ENCODE measurements around the gene EOMES. TPM values are rescaled to one million over a fixed set of nuclear protein-coding genes. Genes with fewer than 3 reads are reported as not detected.

EOMES gene
- total and polyA plus RNA-seq, 2 donors (not counting 3 experiments of a cell fraction or from before 2014, with no cell fraction given): not detected

GRCh38 chr3:27724459-27725197 is 2.5 kb upstream of the EOMES start:
- no TSS peak for BruUV-seq (replicated peaks)
- Histone ChIP-seq H3K36me3 (ENCODE audit: control insufficient read depth in 2 of 2, extremely low read depth in 1 of 2, insufficient read depth in 2 of 2, low read length in 2 of 2) (no peaks in the 10 kb centered on the region), H3K79me2 (ENCODE audit: control insufficient read depth, insufficient read depth, low read length) (no peaks in the 10 kb centered on the region), H3K9me1 (replicated peaks; ENCODE audit: control insufficient read depth, extremely low read depth, insufficient read depth, low read length) (no peaks in the 10 kb centered on the region), H4K20me1 (replicated peaks; ENCODE audit: control insufficient read depth, extremely low read depth, insufficient read depth, low read length) (peaks cover 3% of the 10 kb centered on the region), H3K4me3 (replicated peaks in 1 of 3; ENCODE audit: insufficient read depth in 1 of 3, low read depth in 1 of 3, low read length in 3 of 3) (no peak overlapping the region), H2AFZ (ENCODE audit: low read depth, low read length) (no peak overlapping the region), H3K27ac (ENCODE audit: insufficient read depth, low read depth, low read length) (no peak overlapping the region), H3K9me3 (replicated peaks; ENCODE audit: control insufficient read depth, insufficient read depth, low read length) (no peaks in the 10 kb centered on the region), H3K9ac (replicated peaks; ENCODE audit: extremely low read depth, insufficient read depth, low read length) (no peak overlapping the region), H3K4me2 (ENCODE audit: insufficient read depth, low read length) (no peak overlapping the region), H3K4me1 (ENCODE audit: control insufficient read depth, extremely low read depth, insufficient read depth, low read length) (peaks cover 9% of the 10 kb centered on the region), H3K27me3 (ENCODE audit: control insufficient read depth in 2 of 2, insufficient read depth in 2 of 2, low read length in 2 of 2) (peaks cover 83 to 99% of the 10 kb centered on the region in 2 experiments)
- intact Hi-C loops (cut with micrococcal nuclease): loop anchor here (5.0 kb wide), 1 partner anchor 518 kb away; the partner anchor contains the start of gene CMC1
- DNase-seq (ENCODE audit: low read depth, low spot score) (no peak), FAIRE-seq (no peak)
- TF ChIP-seq EZH2 (IDR thresholded peaks at IDR 0.05; ENCODE audit: borderline replicate concordance, low read depth, low read length, severe bottlenecking) (peak; percentile 37), POLR2A (IDR thresholded peaks at IDR 0.05; ENCODE audit: low read depth, low read length) (no peak)
- POLR2A ChIA-PET: no interaction called here
- CTCF ChIA-PET: interaction anchor here (0.9 to 6.1 kb wide), 3 partner anchors 12 to 604 kb away, joined by 3 to 63 read pairs (median 4); no protein-coding TSS in a partner anchor
- dilution Hi-C loops (cut with MboI; ENCODE audit: extremely low pct_ligation_motif_present, low sequenced_read_pairs): no loop called here

GRCh38 chr3:27723815-27724458 is 1.8 kb upstream of the EOMES start:
- DNase-seq (ENCODE audit: low read depth, low spot score) (no peak), FAIRE-seq (peak; percentile 72)
- H3K79me2 ChIP-seq (ENCODE audit: control insufficient read depth, insufficient read depth, low read length): no peaks in the 10 kb centered on the region
- no TSS peak for BruUV-seq (replicated peaks)
- no peak overlapping the region for H2AFZ ChIP-seq (ENCODE audit: low read depth, low read length)
- peaks cover 3% of the 10 kb centered on the region for H4K20me1 ChIP-seq (replicated peaks; ENCODE audit: control insufficient read depth, extremely low read depth, insufficient read depth, low read length)
- dilution Hi-C loops (cut with MboI; ENCODE audit: extremely low pct_ligation_motif_present, low sequenced_read_pairs) (no loop called here), intact Hi-C loops (cut with micrococcal nuclease) (loop anchor here (1.0 to 5.0 kb wide), 2 partner anchors 132 to 518 kb away; partner anchors contain the start of gene CMC1)
- H3K36me3 ChIP-seq (ENCODE audit: control insufficient read depth in 2 of 2, extremely low read depth in 1 of 2, insufficient read depth in 2 of 2, low read length in 2 of 2): no peaks in the 10 kb centered on the region
- H3K27ac ChIP-seq (ENCODE audit: insufficient read depth, low read depth, low read length): no peak overlapping the region
- H3K4me1 ChIP-seq (ENCODE audit: control insufficient read depth, extremely low read depth, insufficient read depth, low read length): peaks cover 9% of the 10 kb centered on the region
- no peak overlapping the region for H3K9ac ChIP-seq (replicated peaks; ENCODE audit: extremely low read depth, insufficient read depth, low read length)
- CTCF ChIA-PET: interaction anchor here (0.9 to 6.1 kb wide), 3 partner anchors 12 to 604 kb away, joined by 3 to 63 read pairs (median 4); no protein-coding TSS in a partner anchor
- TF ChIP-seq CTCF (IDR thresholded peaks at IDR 0.05; ENCODE audit: extremely low read depth in 1 of 2, insufficient read depth in 1 of 2, low read depth in 1 of 2, low read length in 2 of 2) (no peak), POLR2AphosphoS5 (IDR thresholded peaks at IDR 0.05; ENCODE audit: insufficient read depth, low read depth, low read length) (no peak), POLR2A (IDR thresholded peaks at IDR 0.05; ENCODE audit: low read depth, low read length) (no peak), JUN (IDR thresholded peaks at IDR 0.05; ENCODE audit: borderline replicate concordance, insufficient read depth, insufficient read length, low read depth) (no peak), EZH2 (IDR thresholded peaks at IDR 0.05; ENCODE audit: borderline replicate concordance, low read depth, low read length, severe bottlenecking) (peak; percentile 88), MYC (IDR thresholded peaks at IDR 0.05; ENCODE audit: low read depth, low read length) (no peak), GATA2 (IDR thresholded peaks at IDR 0.05; ENCODE audit: insufficient read depth, insufficient read length, low read depth, low read length) (no peak), MAX (IDR thresholded peaks at IDR 0.05; ENCODE audit: insufficient read depth, insufficient read length) (no peak)
- H3K9me1 ChIP-seq (replicated peaks; ENCODE audit: control insufficient read depth, extremely low read depth, insufficient read depth, low read length): no peaks in the 10 kb centered on the region
- H3K27me3 ChIP-seq (ENCODE audit: control insufficient read depth in 2 of 2, insufficient read depth in 2 of 2, low read length in 2 of 2): peaks cover 82 to 99% of the 10 kb centered on the region in 2 experiments
- H3K4me3 ChIP-seq (replicated peaks in 1 of 3; ENCODE audit: insufficient read depth in 1 of 3, low read depth in 1 of 3, low read length in 3 of 3): no peak overlapping the region
- POLR2A ChIA-PET: no interaction called here
- peak overlapping the region; percentile 9 for H3K4me2 ChIP-seq (ENCODE audit: insufficient read depth, low read length)
- no peaks in the 10 kb centered on the region for H3K9me3 ChIP-seq (replicated peaks; ENCODE audit: control insufficient read depth, insufficient read depth, low read length)

Measured in endothelial cell of umbilical vein (primary cell).